Right lobe of liver (tissue), 6 donors: ENCODE data around the gene EML6. TPM values are rescaled to one million over a fixed set of nuclear protein-coding genes. Genes with fewer than 3 reads are reported as not detected.

Source experiments
- ATAC-seq, 4 donors: fragments of 200-7000 bp; cut with Tn5 transposase; one replicate each; pipeline ENCODE4 v1.9.1; 2020; ENCODE audit warnings: mild to moderate bottlenecking in 4 of 4, moderate library complexity in 4 of 4
- DNase-seq, 3 donors: peaks; one replicate each; pipeline ENCODE4 v3.0.0-alpha.2; 2020
- H3K27ac ChIP-seq, 3 donors: fragments of 200-600 bp; one replicate each; pipeline ENCODE4 v1.8.0; 2022
- H3K27me3 ChIP-seq, 2 donors: fragments of 200-600 bp; one replicate each; pipeline ENCODE4 v1.8.0; 2022
- H3K36me3 ChIP-seq, 4 donors: fragments of 200-600 bp; sonication (generic) in 1 of 4; one replicate each; pipeline versions ENCODE4 v1.5.1 to v1.8.0; 2017 to 2022; ENCODE audit warnings: control low read depth in 1 of 4
- H3K4me1 ChIP-seq, 4 donors: fragments of 200-600 bp; sonication (generic) in 1 of 4; one replicate each; pipeline versions ENCODE4 v1.5.1 to v1.8.0; 2017 to 2022; ENCODE audit warnings: control low read depth in 1 of 4
- H3K4me3 ChIP-seq, 3 donors: fragments of 200-600 bp; one replicate each; pipeline ENCODE4 v1.8.0; 2022
- H3K9me3 ChIP-seq, 4 donors: fragments of 200-600 bp; sonication (generic) in 1 of 4; one replicate each; pipeline versions ENCODE4 v1.5.1 to v1.8.0; 2017 to 2022; ENCODE audit warnings: control low read depth in 1 of 4
- CTCF ChIP-seq, 4 donors: fragments of 200-600 bp in 3 of 4; fragments of 450-650 bp in 1 of 4; IDR thresholded peaks; one replicate each; pipeline versions ENCODE4 v1.5.1 to v1.8.0; 2016 to 2022; ENCODE audit warnings: antibody characterized with exemption in 4 of 4, mild to moderate bottlenecking in 2 of 4
- POLR2A ChIP-seq: fragments of 450-650 bp; IDR thresholded peaks from one replicate; pipeline ENCODE4 v1.6.1; 2017; ENCODE audit warnings: antibody characterized with exemption, mild to moderate bottlenecking
- WGBS: methylation state at CpG from one replicate; pipeline ENCODE4 v1.1.6; 2018; ENCODE audit warnings: low coverage, low lambda C conversion rate; ENCODE audit not compliant: insufficient coverage; ENCODE audit errors: missing lambda C conversion rate; 5-methylcytosine and 5-hydroxymethylcytosine counted together
- intact Hi-C, 2 donors: fragments of 100-400 bp; cut with DNase I; formaldehyde crosslinking; loops; one replicate each; pipeline versions ENCODE4 v1.11.2 to v1.14.1; 2022
- total RNA-seq, 6 experiments: library from RNA; depleted of rRNA in 2 of 6; stranded (reverse); fragments of >200 nt in 2 of 6; fragmentation: NEBNext Ultra II Directional in 3 of 6; extraction: Animal tissue kit (Norgen Biotek cat#: 25700) in 3 of 6; gene quantifications; one replicate each; pipeline versions ENCODE4 v1.1.0 to v1.2.4, GENCODE V29; 2016 to 2023
- donor health status: DM: no; HTN: yes; CAD: no.
- donor health status: DM: no; HTN: no; CAD: no.
- donor health status: DM: no; HTN: no; CAD: no.
- donor health status: DM: no; HTN: yes; CAD: no.
- donor health status: DM: no; HTN: yes; CAD: no.

Gene EML6
- total RNA-seq, 6 experiments from 2014 or later: 0.82 to 2.5 (median 1.5) TPM

DNA sequence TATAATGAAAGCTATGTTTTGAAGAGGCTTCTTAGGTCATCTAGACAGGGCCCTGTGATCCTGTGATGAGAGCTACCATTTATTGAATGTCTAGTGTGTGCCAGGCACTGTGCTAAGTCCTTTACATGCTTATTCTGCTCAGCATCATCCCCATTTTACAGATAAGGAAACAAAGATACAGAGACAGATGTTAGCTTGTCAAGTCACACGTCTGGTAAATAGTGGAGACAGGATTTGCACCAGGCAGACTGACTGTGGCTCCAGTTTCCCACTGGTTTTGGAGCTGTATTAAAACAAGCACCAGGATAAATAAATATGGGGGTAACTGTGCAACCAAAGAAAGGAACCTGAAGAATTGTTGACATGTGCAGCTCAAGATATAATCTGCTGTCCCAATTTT, 19.2 kb upstream of the EML6 start:
- no peak overlapping the region for H3K4me3 ChIP-seq
- intact Hi-C loops: no loop called here
- no peak for TF ChIP-seq CTCF (IDR thresholded peaks at IDR 0.05)
- H3K27me3 ChIP-seq: no peaks in the 10 kb centered on the region
- H3K4me1 ChIP-seq: peaks cover 0 to 6% (median 0%) of the 10 kb centered on the region in 4 donors
- ATAC-seq (no peak), DNase-seq (no peak)
- no peak overlapping the region for H3K27ac ChIP-seq
- no peaks in the 10 kb centered on the region for H3K9me3 ChIP-seq
- 100% methylated on average over 1 of the region's 1 CpG for WGBS
- no peaks in the 10 kb centered on the region for H3K36me3 ChIP-seq

DNA sequence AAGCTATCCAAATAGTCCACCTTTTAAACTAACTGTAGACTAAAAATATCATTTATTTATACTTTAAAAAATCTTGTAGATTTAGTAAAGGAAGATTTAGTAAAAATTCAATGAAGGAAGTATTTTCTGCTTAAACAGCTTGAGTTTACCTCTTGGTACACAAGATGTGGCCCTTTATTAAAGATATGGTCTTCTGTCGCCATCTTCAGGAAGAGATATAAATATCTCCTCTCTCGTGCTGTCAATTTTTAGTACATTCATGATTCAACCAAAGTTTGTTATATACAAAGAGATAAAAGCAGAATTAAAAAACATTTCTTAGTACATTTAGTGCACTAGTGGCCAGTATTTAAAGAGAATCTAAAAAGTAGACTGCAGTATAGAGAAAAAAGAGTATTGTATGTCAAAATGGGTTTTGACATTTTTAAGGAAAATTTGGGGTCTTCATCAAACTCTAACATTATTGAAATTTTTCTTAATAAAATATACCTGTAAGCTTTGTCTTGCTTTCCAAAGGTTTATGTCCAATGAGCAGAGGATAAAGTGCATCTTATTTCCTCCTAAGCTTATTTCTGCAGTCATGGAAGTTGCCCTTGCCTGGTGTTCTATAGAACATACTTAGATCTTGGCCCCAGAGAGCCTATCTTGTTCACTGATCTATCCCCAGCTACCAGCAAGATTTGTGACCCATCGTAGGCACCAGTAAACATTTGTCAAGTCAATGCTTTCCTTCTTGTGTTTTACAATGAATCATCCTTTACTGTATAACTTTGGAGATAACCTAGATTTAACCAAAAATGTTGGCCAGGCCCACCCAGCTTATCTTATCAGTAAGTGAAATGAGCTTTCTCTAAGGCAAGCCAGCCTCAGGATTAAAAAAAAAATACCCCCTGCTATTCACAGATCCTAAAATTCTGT, 18.5 kb upstream of the EML6 start:
- no peaks in the 10 kb centered on the region for H3K9me3 ChIP-seq
- TF ChIP-seq CTCF (IDR thresholded peaks at IDR 0.05) (peak; percentile 57 to 73 (median 70)), POLR2A (no peak)
- H3K27me3 ChIP-seq: no peaks in the 10 kb centered on the region
- WGBS: 0% methylated on average over 3 of the region's 3 CpGs
- ATAC-seq (peak; percentile 56 to 63 (median 59)), DNase-seq (no peak)
- H3K27ac ChIP-seq: no peak overlapping the region
- peaks cover 0 to 7% (median 0%) of the 10 kb centered on the region in 4 donors for H3K4me1 ChIP-seq
- H3K36me3 ChIP-seq: no peaks in the 10 kb centered on the region
- H3K4me3 ChIP-seq: no peak overlapping the region
- intact Hi-C loops: no loop called here

DNA sequence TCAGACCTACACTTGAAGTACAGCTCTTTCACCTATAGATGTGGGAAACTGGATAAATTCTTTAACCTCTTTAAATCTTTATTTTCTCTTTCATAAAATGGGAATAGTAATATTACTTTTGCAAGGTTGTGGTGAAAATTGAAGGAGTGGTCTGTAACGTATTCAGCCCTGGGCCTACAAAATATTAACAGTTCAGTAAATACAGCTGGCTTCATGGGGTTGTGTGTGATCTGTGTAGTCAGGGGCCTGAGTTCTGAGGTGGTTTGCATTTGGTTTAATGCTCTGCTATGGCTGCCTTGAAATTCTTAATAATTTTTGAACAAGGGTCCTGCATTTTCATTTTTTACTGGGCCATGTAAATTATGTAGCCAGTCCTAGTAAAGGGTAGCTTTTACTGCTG, 16.8 kb upstream of the EML6 start:
- H3K36me3 ChIP-seq: no peaks in the 10 kb centered on the region
- DNase-seq (no peak), ATAC-seq (no peak)
- no peaks in the 10 kb centered on the region for H3K27me3 ChIP-seq
- WGBS: 30% methylated on average over 1 of the region's 1 CpG
- TF ChIP-seq POLR2A (no peak), CTCF (IDR thresholded peaks at IDR 0.05) (no peak)
- no peaks in the 10 kb centered on the region for H3K9me3 ChIP-seq
- H3K27ac ChIP-seq: no peak overlapping the region
- no peak overlapping the region for H3K4me3 ChIP-seq
- intact Hi-C loops: no loop called here
- peaks cover 0 to 9% (median 0%) of the 10 kb centered on the region in 4 donors for H3K4me1 ChIP-seq

DNA sequence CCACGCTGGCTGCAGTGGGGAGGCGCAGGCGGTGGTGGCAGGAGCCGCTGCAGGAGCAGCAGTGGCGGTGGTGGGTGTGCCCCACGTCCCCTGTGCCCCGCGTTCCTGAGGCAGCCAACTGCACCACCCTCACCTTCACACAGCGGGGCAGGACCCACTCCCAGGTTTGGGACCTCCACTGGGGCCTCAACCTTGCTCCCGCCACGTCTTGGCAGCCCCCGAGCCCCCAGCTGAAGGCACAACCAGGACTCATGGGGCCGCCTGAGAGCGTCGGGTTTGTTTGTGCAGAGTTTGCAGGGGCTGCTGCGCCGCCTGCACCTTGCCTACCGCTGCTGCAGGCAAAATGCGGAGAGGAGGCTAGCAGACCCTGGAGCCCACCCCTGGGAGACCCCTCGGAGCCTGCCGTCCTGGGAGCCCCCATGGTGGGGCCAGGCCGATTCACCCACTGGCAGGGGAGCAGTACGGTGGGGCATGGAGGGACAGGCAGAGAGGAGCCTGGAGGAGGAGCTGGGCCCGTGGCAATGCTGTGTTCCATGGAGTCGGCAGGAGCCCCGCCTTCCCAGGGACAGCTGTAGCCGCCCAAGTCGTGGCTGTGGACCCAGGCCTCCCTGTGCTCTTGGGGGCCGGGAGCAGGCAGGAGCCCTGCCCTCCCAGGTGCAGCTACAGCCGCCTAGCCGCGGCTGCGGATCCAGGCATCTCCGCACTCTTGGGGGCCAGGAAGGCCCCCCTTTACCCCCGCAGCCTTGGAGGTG, 14.7 kb upstream of the EML6 start:
- 3% methylated on average over 4 of the region's 35 CpGs for WGBS
- no peaks in the 10 kb centered on the region for H3K27me3 ChIP-seq
- ATAC-seq (peak; percentile 83 to 90 (median 86)), DNase-seq (peak; percentile 61 to 78 (median 72))
- H3K36me3 ChIP-seq: no peaks in the 10 kb centered on the region
- H3K4me3 ChIP-seq: peak overlapping the region; percentile 48 to 65 (median 51)
- TF ChIP-seq CTCF (IDR thresholded peaks at IDR 0.05) (no peak), POLR2A (no peak)
- H3K9me3 ChIP-seq: no peaks in the 10 kb centered on the region
- H3K27ac ChIP-seq: peak overlapping the region in 2 of 3 donors; percentile 25 to 72
- intact Hi-C loops: no loop called here
- H3K4me1 ChIP-seq: peaks cover 0 to 9% (median 0%) of the 10 kb centered on the region in 4 donors
